Thymus (tissue), 11 donors: Measurements from ENCODE around the gene CALML4. TPM values are rescaled to one million over a fixed set of nuclear protein-coding genes. Genes with fewer than 3 reads are reported as not detected.
A peak's percentile ranks its signal among the peaks of the same experiment; 100 is the strongest.

Experiments used
- DNase-seq, 9 donors: peaks; one replicate each; pipeline ENCODE4 v3.0.0-alpha.2; 2013; ENCODE audit warnings: low spot score in 9 of 9, low read depth in 6 of 9, missing footprints in 1 of 9
- H3K27ac ChIP-seq, 2 donors: one replicate each; pipeline ENCODE4 v1.5.1; 2013; ENCODE audit warnings: control low read depth in 1 of 2, low read depth in 1 of 2, low read length in 1 of 2, mild to moderate bottlenecking in 1 of 2, moderate library complexity in 1 of 2
- H3K27me3 ChIP-seq, 2 donors: one replicate each; pipeline ENCODE4 v1.5.1; 2013; ENCODE audit warnings: low read length in 1 of 2; ENCODE audit not compliant: control insufficient read depth in 2 of 2, insufficient read depth in 1 of 2
- H3K36me3 ChIP-seq, 2 donors: one replicate each; pipeline ENCODE4 v1.5.1; 2013; ENCODE audit warnings: low read length in 1 of 2, mild to moderate bottlenecking in 1 of 2, moderate library complexity in 1 of 2; ENCODE audit not compliant: control insufficient read depth in 2 of 2, insufficient read depth in 2 of 2
- H3K4me1 ChIP-seq, 2 donors: one replicate each; pipeline ENCODE4 v1.5.1; 2013; ENCODE audit warnings: low read length in 2 of 2; ENCODE audit not compliant: control insufficient read depth in 2 of 2, insufficient read depth in 2 of 2
- H3K4me3 ChIP-seq, 2 donors: one replicate each; pipeline ENCODE4 v1.5.1; 2013; ENCODE audit warnings: low read length in 2 of 2, control low read depth in 1 of 2, mild to moderate bottlenecking in 1 of 2
- H3K9me3 ChIP-seq, 2 donors: one replicate each; pipeline ENCODE4 v1.5.1; 2013; ENCODE audit warnings: low read length in 1 of 2, mild to moderate bottlenecking in 1 of 2; ENCODE audit not compliant: control insufficient read depth in 2 of 2, insufficient read depth in 1 of 2
- WGBS: extraction: QIAGEN DNeasy Blood & Tissue Kit; methylation state at CpG from one replicate; pipeline ENCODE4 v1.1.7; 2013; 5-methylcytosine and 5-hydroxymethylcytosine counted together
- polyA plus RNA-seq: library from polyadenylated mRNA; stranded (reverse); fragments of 200-250 nt; gene quantifications from one replicate; pipeline ENCODE4 v1.2.3, GENCODE V29; 2013
- total RNA-seq: library from RNA; stranded (reverse); fragments of 120-200 nt; gene quantifications from one replicate; pipeline ENCODE4 v1.2.4, GENCODE V29; 2013
- donor health status: healthy.

Gene CALML4
- total and polyA plus RNA-seq, 2 donors: 8.8 to 18.3 TPM

DNA sequence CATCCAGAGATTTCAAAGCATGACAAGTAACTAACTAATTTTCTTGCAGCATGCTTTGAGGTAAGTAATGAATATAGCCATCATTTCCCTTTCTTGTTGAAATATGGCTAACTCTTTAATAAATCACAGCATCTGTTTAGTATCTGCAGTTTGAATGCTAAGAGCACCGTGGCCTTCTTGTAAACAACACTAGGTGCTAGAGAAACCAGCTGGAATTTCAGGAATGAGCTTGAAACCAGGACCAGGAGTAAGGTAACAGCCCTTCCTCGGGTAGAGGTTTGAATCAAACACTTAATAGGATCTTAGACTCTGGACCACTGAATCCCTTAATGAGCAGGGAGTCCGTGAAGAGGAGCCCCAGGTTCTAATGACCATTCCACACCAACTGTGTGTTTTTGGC, 13.6 kb downstream of the CALML4 start:
- no peak overlapping the region for H3K27ac ChIP-seq
- peaks cover 24 to 71% of the 10 kb centered on the region in 2 donors for H3K36me3 ChIP-seq
- H3K4me1 ChIP-seq: peaks cover 0 to 2% of the 10 kb centered on the region in 2 donors
- H3K4me3 ChIP-seq: no peak overlapping the region
- 92% methylated on average over 3 of the region's 3 CpGs for WGBS
- DNase-seq: no peak
- no peaks in the 10 kb centered on the region for H3K9me3 ChIP-seq
- H3K27me3 ChIP-seq: no peaks in the 10 kb centered on the region

GRCh38 chr15:68190048-68190447, 15.1 kb downstream of the CALML4 start:
- H3K27ac ChIP-seq: no peak overlapping the region
- peaks cover 32 to 66% of the 10 kb centered on the region in 2 donors for H3K36me3 ChIP-seq
- no peak overlapping the region for H3K4me3 ChIP-seq
- WGBS: 97% methylated on average over 4 of the region's 4 CpGs
- DNase-seq: no peak
- H3K4me1 ChIP-seq: peaks cover 0 to 2% of the 10 kb centered on the region in 2 donors
- no peaks in the 10 kb centered on the region for H3K27me3 ChIP-seq
- H3K9me3 ChIP-seq: no peaks in the 10 kb centered on the region

DNA sequence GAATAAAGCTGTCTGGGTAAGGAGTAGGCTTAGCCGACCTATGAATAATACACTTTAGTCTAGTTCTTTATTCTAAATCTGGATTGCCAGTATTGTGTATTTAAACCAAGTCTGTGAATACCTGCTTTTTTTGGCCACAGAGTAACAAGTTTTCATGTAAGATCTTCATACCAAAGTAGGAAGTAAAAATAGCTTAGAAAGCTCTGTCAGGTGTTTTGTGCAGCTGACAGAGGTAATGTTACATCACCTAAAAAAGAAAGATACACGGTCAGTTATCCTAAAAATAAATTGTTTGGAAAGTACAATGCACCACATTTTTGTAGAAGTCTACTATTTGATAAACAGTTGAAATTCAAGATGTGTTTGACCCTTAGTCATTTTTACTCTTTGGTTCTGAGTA, 16.5 kb downstream of the CALML4 start:
- no peaks in the 10 kb centered on the region for H3K9me3 ChIP-seq

GRCh38 chr15:68187559-68187958, 17.6 kb downstream of the CALML4 start:
- no peak for DNase-seq
- H3K27me3 ChIP-seq: no peaks in the 10 kb centered on the region
- peaks cover 40 to 73% of the 10 kb centered on the region in 2 donors for H3K36me3 ChIP-seq
- no peaks in the 10 kb centered on the region for H3K9me3 ChIP-seq
- H3K4me3 ChIP-seq: no peak overlapping the region
- peaks cover 0 to 2% of the 10 kb centered on the region in 2 donors for H3K4me1 ChIP-seq
- peak overlapping the region in 1 of 2 donors; percentile 46 for H3K27ac ChIP-seq
- 93% methylated on average over 9 of the region's 9 CpGs for WGBS

More for the DNA sequence above, 16.5 kb downstream of the CALML4 start:
- Histone ChIP-seq H3K27me3 (no peaks in the 10 kb centered on the region), H3K4me3 (no peak overlapping the region), H3K27ac (no peak overlapping the region), H3K4me1 (peaks cover 0 to 2% of the 10 kb centered on the region in 2 donors), H3K36me3 (peaks cover 40 to 73% of the 10 kb centered on the region in 2 donors)
- no peak for DNase-seq
- 94% methylated on average over 2 of the region's 2 CpGs for WGBS

GRCh38 chr15:68186671-68187397, 18.3 kb downstream of the CALML4 start:
- no peak for DNase-seq
- Histone ChIP-seq H3K36me3 (peaks cover 37 to 70% of the 10 kb centered on the region in 2 donors), H3K4me1 (peaks cover 0 to 2% of the 10 kb centered on the region in 2 donors), H3K9me3 (no peaks in the 10 kb centered on the region), H3K4me3 (no peak overlapping the region), H3K27me3 (no peaks in the 10 kb centered on the region), H3K27ac (peak overlapping the region in 1 of 2 donors; percentile 56)
- 92% methylated on average over 5 of the region's 5 CpGs for WGBS

DNA sequence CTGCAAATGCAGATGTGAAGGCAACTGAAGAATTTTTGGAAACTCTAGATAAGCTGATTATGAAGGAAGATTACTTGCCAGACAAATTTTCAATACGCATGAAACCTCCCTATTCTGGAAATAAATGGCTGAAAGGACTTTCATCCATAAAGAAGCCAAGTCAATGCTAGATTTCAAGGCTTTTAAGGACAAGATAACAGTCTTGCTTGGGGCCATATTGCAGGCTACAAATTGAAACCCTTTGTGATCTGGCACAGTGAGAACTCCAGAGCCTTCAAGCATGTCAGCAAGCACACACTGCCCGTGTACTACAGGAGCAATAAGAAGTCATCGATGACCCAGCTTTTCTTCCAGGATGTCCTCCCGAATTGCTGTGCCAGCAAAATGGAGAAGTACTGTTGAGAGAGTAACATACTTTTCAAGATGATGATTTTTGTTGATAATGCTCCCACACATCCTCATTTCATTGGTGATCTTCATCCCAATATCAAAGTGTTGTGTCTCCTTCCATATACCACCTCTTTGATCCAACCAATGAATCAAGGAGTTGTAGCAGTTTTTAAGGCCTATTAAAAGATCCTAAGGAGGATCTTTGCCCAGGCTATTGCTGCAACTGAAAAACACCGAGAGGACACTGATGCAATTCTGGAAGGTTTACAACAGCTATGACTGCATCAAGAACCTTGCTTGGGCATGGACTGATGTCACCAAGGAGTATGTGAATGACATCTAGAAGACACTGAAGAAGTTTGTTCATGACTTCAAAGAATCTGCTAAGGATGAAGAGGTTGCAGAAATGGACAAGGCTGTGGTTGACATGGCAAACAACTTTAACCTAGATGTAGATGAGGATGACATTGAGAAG, 20.3 kb downstream of the CALML4 start:
- H3K27ac ChIP-seq: no peak overlapping the region
- 98% methylated on average over 5 of the region's 5 CpGs for WGBS
- no peak overlapping the region for H3K4me3 ChIP-seq

GRCh38 chr15:68183616-68184315, 21.4 kb downstream of the CALML4 start:
- Histone ChIP-seq H3K36me3 (peaks cover 45 to 74% of the 10 kb centered on the region in 2 donors), H3K27ac (no peak overlapping the region), H3K27me3 (no peaks in the 10 kb centered on the region), H3K4me3 (no peak overlapping the region), H3K9me3 (no peaks in the 10 kb centered on the region), H3K4me1 (peaks cover 0 to 2% of the 10 kb centered on the region in 2 donors)
- WGBS: 96% methylated on average over 5 of the region's 5 CpGs
- no peak for DNase-seq

More for the DNA sequence above, 20.3 kb downstream of the CALML4 start:
- Histone ChIP-seq H3K4me1 (peaks cover 0 to 2% of the 10 kb centered on the region in 2 donors), H3K36me3 (peaks cover 45 to 72% of the 10 kb centered on the region in 2 donors), H3K9me3 (no peaks in the 10 kb centered on the region), H3K27me3 (no peaks in the 10 kb centered on the region)
- no peak for DNase-seq

GRCh38 chr15:68177742-68178141, 27.4 kb downstream of the CALML4 start:
- Histone ChIP-seq H3K4me1 (no peaks in the 10 kb centered on the region), H3K36me3 (peaks cover 21 to 64% of the 10 kb centered on the region in 2 donors), H3K4me3 (no peak overlapping the region), H3K9me3 (no peaks in the 10 kb centered on the region), H3K27me3 (no peaks in the 10 kb centered on the region), H3K27ac (no peak overlapping the region)
- DNase-seq: no peak
